Measurements from ENCODE around the gene TMEM259. TPM values are rescaled to one million over a fixed set of nuclear protein-coding genes. Genes with fewer than 3 reads are reported as not detected.
A peak's percentile ranks its signal among the peaks of the same experiment; 100 is the strongest.

The TMEM259 gene
- total RNA-seq, 1 donor from 2014 or later: 182 TPM

DNA sequence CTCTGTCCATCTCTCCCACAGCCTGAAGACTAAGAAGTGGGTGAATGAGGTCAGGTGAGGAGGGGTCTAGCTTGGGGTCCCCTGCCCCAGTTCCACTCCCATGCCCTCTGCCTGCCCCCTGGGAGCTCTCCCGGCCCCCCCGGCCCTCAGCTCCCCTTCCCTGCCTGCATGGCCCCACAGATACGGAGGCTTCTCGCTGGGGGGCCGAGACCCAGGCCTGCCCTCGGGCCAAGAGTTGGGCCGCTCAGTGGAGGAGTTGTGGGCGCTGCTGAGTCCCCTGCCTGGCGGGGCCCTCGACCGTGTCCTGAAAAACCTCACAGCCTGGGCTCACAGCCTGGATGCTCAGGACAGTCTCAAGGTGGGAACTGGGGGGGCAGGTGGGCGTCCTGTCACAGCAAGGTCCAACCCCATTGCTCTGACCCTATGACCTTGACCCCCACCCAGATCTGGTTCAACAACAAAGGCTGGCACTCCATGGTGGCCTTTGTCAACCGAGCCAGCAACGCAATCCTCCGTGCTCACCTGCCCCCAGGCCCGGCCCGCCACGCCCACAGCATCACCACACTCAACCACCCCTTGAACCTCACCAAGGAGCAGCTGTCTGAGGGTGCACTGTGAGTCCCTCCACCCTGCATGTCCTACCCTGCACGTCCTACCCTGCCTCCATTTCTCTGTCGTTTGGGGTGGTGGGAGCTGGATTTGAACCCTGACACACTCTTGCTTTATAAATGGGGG lies 35.1 kb upstream of the TMEM259 start:
- DNase-seq (ENCODE audit: low read depth): no peak

DNA sequence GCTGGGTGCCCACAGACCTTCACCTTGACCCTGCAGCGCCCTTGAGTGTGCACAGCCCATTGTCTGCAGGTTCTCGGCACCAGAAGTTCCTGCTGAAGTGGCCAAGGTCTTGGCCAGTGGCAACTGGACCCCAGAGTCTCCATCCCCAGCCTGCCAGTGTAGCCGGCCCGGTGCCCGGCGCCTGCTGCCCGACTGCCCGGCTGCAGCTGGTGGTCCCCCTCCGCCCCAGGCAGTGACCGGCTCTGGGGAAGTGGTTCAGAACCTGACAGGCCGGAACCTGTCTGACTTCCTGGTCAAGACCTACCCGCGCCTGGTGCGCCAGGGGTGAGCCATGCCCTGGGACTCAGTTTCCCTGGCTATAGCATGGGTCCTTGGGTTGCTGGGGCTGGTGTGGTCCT lies 34.1 kb upstream of the TMEM259 start:
- DNase-seq (ENCODE audit: low read depth): no peak

DNA sequence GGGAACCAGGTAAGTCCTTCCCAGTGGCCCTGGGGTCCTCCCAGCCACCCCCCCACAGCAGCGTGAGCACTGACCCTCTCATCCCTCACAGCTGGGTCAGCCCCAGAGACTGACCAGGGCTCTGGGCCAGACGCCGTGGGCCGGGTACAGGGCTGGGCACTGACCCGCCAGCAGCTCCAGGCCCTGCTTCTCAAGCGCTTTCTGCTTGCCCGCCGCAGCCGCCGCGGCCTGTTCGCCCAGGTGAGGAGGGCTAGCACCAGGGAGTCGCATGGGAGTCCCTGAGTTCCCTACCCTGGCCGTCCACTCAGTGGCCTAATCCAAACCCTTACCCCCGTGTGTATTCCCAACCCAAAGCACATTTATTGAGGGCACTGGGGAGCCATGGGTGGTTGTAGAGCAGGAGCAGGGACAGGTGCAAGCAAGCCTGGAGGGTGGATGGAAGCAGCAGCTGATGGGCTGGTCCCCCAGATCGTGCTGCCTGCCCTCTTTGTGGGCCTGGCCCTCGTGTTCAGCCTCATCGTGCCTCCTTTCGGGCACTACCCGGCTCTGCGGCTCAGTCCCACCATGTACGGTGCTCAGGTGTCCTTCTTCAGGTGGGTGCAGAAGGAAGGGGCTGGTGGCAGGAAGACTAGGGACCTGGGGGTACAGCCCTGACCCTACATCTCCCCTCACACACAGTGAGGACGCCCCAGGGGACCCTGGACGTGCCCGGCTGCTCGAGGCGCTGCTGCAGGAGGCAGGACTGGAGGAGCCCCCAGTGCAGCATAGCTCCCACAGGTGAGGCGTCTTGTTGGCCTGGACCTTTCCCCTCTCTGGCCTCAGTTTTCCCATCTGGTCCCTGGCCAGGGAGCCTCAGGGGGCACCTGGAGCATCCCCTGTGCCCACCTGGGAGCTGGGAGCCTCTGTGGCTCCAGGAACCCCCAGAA lies 33.4 kb upstream of the TMEM259 start:
- DNase-seq (ENCODE audit: low read depth): no peak

DNA sequence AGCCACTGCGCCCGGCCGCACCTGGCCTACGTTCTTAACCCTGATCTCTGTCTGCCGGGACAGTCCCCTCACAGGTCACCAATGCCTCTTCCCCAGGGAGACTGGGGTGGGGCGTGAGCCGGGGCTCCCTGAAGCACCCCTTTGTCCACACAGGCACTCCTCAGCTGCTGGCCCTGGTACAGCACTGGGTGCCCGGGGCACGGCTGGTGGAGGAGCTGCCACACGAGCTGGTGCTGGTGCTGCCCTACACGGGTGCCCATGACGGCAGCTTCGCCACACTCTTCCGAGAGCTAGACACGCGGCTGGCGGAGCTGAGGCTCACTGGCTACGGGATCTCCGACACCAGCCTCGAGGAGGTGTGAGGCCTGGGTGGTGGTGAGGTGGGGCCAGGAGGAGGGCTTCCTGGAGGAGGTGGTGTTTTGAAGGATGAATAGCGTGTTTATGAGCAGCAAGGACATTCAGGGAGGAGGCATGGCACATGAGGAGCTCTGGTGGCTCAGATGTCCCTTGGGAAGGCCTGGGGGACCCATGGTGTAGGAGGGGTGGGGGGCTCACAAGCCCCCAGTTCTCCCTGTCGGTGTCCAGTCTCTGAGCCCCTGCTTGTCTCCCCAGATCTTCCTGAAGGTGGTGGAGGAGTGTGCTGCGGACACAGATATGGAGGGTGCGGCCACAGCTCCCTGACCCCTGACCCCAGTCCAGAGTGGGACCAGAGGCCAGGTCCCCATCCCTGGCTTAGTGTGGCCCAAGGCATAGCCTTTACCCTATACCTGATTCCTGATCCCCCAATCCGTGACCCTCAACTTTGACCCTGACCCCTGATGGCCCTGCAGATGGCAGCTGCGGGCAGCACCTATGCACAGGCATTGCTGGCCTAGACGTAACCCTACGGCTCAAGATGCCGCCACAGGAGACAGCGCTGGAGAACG lies 32.5 kb upstream of the TMEM259 start:
- no peak for DNase-seq (ENCODE audit: low read depth)

DNA sequence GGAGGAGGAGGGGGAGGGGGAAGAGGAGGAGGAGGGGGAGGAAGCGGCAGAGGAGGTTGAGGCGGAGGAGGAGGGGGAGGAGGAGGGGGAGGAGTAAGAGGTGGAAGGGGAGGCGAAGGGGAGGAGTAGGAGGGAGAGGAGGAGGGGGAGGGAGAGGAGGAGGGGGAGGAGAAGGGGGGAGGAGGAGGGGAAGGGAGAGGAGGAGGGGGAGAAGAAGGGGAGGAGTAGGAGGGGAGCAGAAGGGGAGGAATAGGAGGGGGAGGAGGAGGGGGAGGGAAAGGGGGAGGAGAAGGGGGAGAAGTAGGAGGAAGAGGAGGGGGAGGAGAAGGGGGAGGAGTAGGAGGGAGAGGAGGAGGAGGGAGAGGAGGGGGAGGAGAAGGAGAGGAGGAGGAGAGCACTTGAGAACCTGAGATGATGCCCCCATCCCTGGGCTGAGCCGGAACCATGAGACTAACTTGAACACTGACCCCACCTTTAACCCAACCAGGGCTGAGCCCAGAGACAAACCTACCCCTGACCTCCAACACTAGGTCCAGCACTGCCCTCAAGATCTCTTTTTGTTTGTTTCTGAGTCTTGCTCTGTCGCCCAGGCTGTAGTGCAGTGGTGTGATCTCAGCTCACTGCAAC lies 31.5 kb upstream of the TMEM259 start:
- no peak for DNase-seq (ENCODE audit: low read depth)

DNA sequence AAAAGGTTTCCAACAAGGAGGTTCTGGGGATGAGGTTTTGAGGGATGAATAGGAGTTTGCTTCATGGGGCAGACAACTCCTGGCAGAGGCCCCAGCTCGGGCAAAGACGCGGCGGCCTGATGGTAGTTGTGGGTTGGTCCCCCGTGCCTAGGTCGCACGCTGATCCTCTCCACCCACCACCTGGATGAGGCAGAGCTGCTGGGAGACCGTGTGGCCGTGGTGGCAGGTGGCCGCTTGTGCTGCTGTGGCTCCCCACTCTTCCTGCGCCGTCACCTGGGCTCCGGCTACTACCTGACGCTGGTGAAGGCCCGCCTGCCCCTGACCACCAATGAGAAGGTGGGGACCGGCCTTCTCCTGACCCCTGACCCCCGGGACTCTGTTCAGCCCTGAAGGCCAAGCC lies 30.9 kb upstream of the TMEM259 start:
- no peak for DNase-seq (ENCODE audit: low read depth)

DNA sequence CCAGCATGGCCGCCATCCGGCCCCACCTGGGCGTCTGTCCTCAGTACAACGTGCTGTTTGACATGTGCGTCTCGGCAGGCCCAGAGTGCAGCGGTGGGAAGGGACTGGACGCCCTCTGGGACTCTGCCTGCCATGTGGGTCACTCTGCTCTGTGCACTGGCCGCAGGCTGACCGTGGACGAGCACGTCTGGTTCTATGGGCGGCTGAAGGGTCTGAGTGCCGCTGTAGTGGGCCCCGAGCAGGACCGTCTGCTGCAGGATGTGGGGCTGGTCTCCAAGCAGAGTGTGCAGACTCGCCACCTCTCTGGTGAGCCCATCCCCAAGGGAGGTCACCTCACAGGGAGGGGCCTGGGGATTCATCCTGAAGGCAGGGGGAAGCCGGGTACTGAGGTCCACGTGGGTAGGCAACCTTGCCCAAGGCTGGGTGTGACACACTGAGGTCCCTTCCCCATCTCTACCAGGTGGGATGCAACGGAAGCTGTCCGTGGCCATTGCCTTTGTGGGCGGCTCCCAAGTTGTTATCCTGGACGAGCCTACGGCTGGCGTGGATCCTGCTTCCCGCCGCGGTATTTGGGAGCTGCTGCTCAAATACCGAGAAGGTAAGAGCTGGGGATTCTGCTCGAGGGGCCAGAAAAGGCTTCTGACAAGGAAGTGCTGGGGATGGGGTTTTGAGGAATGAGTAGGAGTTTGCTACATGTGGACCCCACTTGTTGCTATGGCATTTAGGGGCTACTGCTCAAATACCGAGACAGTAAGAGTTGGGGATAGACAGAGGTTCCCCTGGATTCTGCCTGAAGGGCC lies 30.3 kb upstream of the TMEM259 start:
- DNase-seq (ENCODE audit: low read depth): no peak

DNA sequence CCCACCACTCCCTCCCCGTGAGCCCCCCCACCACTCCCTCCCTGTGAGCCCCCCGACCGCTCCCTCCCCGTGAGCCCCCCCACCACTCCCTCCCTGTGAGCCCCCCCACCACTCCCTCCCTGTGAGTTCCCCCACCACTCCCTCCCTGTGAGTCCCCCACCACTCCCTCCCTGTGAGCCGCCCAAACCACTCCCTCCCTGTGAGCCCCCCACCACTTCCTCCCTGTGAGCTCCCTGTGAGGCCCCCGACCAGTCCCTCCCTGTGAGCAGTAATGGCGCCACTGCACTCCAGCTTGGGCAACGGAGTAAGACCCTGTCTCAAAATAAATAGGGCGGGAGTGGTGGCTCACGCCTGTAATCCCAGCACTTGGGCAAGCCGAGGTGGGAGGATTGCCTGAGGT lies 28.9 kb upstream of the TMEM259 start:
- no peak for DNase-seq (ENCODE audit: low read depth)

DNA sequence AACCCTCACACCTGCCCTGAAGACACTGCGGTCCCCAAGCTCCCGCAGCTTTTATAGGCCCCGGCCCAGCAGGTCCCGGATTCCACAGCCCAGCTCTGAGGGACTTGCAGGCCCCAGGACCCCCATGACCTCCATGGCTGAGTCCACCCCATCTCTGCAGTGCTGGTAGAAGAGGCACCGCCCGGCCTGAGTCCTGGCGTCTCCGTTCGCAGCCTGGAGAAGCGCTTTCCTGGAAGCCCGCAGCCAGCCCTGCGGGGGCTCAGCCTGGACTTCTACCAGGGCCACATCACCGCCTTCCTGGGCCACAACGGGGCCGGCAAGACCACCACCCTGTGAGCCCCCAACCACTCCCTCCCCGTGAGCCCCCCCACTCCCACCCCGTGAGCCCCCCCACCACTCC lies 28.2 kb upstream of the TMEM259 start:
- DNase-seq (ENCODE audit: low read depth): no peak

DNA sequence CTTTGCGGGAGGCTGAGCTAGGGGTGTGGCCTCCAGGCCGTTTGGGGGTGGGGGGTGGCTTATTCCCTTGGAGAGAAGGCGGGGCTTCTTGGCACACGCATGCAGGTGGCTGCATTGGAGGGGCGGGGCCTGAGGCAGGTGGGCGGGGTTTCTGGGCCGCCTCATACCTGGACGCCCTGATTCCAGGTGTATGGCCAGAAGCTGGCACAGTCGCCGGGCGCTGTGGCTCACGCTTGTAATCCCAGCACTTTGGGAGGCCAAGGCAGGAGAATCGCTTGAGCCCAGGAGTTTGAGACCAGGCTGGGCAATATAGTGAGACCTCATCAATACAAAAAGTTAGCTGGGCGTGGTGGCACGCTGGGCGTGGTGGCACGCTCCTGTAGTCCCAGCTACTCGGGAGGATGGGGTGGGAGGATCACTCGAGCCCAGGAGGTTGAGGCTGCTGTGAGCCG lies 26.8 kb upstream of the TMEM259 start:
- no peak for DNase-seq (ENCODE audit: low read depth)

DNA sequence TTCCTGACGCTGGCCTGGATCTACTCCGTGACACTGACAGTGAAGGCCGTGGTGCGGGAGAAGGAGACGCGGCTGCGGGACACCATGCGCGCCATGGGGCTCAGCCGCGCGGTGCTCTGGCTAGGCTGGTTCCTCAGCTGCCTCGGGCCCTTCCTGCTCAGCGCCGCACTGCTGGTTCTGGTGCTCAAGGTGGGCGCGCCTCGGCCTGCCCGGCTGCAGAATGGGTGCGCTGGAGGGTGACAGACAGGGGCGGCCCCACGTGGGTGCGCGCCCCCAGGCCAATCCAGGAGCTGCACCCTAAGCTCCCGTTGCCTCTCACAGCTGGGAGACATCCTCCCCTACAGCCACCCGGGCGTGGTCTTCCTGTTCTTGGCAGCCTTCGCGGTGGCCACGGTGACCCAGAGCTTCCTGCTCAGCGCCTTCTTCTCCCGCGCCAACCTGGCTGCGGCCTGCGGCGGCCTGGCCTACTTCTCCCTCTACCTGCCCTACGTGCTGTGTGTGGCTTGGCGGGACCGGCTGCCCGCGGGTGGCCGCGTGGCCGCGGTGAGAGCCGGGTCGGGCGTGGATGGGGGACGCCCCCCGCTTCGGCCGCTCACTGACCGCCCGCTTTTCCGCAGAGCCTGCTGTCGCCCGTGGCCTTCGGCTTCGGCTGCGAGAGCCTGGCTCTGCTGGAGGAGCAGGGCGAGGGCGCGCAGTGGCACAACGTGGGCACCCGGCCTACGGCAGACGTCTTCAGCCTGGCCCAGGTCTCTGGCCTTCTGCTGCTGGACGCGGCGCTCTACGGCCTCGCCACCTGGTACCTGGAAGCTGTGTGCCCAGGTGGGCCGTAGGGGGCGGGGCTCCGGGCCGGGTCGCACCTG lies 26.1 kb upstream of the TMEM259 start:
- DNase-seq (ENCODE audit: low read depth): no peak

DNA sequence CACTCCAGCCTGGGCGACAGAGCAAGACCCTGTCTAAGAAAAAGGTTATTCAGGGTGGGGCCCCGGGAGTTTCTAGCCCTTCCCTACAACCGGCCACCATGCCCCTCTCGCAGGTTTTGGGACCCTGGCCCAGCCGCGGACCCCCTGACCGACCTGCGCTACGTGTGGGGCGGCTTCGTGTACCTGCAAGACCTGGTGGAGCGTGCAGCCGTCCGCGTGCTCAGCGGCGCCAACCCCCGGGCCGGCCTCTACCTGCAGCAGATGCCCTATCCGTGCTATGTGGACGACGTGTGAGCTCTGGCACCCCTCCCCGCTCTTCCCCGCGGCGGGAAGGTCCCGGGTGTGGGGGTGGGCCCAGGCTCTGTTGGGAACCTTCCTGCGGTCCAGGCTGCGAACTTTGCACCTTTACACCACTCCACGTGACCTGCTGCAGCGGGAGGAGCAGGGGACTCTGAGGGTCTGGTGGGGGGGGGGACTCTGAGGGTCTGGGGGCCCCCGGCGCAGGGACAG lies 25.2 kb upstream of the TMEM259 start:
- DNase-seq (ENCODE audit: low read depth): no peak

DNA sequence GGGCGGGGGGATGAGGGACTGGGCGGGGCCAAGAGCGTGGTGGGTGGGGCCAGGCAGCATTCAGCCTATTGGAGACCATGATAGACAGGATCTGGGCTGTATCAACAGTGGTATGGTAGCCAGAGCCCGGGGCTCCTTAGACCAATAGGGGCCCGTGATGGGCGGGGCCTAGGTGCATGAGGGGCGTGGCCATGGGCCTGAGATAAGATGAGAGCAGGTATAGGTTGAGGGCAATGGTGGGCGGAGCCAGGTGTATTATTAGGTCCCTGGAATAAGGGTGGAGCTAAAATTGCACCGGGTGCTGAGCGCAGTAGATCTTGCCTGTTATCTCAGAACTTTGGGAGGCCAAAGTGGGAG lies 24.3 kb upstream of the TMEM259 start:
- no peak for DNase-seq (ENCODE audit: low read depth)

DNA sequence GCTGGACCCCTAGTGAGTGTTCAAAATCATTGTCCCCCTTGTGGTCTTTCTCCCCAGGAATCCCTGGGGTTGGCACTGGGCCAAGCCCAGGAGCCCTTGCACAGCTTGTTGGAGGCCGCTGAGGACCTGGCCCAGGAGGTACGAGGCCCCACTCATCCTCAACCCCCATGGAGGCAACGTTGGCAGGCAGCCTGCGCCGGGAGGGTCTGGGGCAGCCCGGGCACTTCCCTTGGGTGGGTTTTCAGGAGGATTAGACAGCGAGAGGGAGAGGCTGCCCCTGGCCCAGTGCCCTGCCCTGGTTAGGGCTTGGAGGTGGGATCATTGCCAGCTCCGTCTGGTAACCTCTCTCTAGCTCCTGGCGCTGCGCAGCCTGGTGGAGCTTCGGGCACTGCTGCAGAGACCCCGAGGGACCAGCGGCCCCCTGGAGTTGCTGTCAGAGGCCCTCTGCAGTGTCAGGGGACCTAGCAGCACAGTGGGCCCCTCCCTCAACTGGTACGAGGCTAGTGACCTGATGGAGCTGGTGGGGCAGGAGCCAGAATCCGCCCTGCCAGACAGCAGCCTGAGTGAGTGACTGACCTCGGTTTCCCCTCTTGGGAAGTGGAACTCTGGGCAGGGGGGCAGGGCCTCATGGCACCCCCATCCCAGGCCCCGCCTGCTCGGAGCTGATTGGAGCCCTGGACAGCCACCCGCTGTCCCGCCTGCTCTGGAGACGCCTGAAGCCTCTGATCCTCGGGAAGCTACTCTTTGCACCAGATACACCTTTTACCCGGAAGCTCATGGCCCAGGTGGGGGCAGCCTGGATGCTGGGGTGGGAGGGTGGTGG lies 22.0 kb upstream of the TMEM259 start:
- DNase-seq (ENCODE audit: low read depth): no peak

DNA sequence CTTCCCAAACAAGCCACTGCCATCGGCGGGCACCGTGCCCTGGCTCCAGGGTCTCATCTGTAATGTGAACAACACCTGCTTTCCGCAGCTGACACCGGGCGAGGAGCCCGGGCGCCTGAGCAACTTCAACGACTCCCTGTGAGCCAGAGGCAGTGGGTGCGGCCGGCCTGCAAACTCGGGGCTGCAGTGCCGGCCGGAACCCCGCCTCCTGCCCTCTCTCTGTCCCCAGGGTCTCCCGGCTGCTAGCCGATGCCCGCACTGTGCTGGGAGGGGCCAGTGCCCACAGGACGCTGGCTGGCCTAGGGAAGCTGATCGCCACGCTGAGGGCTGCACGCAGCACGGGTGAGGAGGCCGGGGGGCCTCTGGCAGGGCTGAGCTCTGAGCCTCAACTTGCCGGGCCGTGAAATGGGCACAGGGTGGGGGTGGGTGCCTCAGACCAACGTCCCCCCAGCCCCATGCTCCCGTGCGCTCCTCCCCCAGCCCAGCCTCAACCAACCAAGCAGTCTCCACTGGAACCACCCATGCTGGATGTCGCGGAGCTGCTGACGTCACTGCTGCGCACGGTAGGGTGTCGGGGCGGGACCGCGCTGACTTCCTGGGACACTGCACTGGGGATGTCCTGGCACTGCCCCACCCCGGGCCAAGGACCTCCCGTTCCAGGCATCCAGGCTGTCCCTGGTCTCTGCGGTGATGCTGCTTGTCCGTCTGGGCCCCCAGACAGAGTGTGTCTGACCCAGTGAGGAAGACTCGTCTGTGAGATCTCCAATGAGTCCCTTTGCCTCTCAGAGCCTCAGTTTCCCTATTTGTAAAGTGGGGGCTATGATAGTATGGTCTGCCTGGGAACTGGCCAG lies 21.1 kb upstream of the TMEM259 start:
- peak; percentile 96 for DNase-seq (ENCODE audit: low read depth)

DNA sequence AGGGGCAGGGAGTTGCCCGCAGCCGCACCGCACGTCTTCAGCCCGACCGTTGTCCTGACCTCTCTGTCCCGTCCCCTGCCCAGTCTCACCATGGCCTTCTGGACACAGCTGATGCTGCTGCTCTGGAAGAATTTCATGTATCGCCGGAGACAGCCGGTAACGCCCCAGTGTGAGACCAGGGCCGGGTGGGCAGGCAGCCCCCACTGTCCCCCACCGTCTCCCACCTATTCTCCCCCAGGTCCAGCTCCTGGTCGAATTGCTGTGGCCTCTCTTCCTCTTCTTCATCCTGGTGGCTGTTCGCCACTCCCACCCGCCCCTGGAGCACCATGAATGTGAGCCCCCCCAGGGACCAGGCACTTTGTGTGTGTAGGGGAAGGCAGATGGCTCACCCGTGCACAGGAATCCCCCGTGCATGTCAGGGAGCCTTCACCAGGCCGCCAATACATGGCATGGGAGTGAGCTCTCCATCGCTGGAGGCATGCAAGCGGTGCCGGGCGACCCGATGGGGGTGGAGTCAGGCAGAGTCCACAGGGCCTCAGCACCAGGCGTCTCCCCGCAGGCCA lies 20.4 kb upstream of the TMEM259 start:
- no peak for DNase-seq (ENCODE audit: low read depth)
